T-cell (primary cell): ENCODE data around the gene BSND. TPM values are rescaled to one million over a fixed set of nuclear protein-coding genes. Genes with fewer than 3 reads are reported as not detected.

Experiments
- ATAC-seq, 4 experiments: fragments of 200-7000 bp in 3 of 4; fragments of 150-1000 bp in 1 of 4; cut with Tn5 transposase; replicated peaks in 1 of 4; 1 replicate in 3 of 4; 2 replicates in 1 of 4; pipeline ENCODE4 v1.10.0; 2021; ENCODE audit warnings: moderate library complexity in 3 of 4, mild to moderate bottlenecking in 2 of 4, moderate number of reproducible peaks in 1 of 4
- CTCF ChIA-PET, 2 donors: fragments of 300-600 bp; sonication (Branson Sonifier 250); formaldehyde crosslinking; loops; one replicate each; lab custom pipeline; 2022; ENCODE audit warnings: antibody characterized with exemption in 2 of 2; lab: Charles Lee
- POLR2A ChIA-PET, 2 donors: fragments of 300-600 bp; sonication (Branson Sonifier 250); formaldehyde crosslinking; loops; one replicate each; lab custom pipeline; 2022; ENCODE audit warnings: antibody characterized with exemption in 2 of 2; lab: Charles Lee
- DNase-seq, 35 experiments: peaks; one replicate each; pipeline versions ENCODE4 v3.0.0 to v3.0.0-alpha.2; 2013 to 2023
- H3K27ac ChIP-seq: one replicate; pipeline ENCODE4 v1.5.1; 2013; ENCODE audit warnings: low read length
- H3K27me3 ChIP-seq, 2 experiments: replicated peaks in 1 of 2; 1 replicate in 1 of 2; 2 replicates in 1 of 2; pipeline versions ENCODE4 v1.6.1 to v1.7.0; 2013; ENCODE audit warnings: low read length in 1 of 2, mixed read lengths in 1 of 2; ENCODE audit not compliant: control insufficient read depth in 2 of 2, insufficient read depth in 2 of 2; ENCODE audit errors: extremely low read depth in 1 of 2
- H3K36me3 ChIP-seq, 2 donors: 1 replicate in 1 of 2; 2 replicates in 1 of 2; pipeline versions ENCODE4 v1.6.1 to v1.7.0; 2013; ENCODE audit warnings: low read length in 1 of 2; ENCODE audit not compliant: control insufficient read depth in 2 of 2, insufficient read depth in 1 of 2; ENCODE audit errors: extremely low read depth in 1 of 2
- H3K4me1 ChIP-seq, 2 experiments: 1 replicate in 1 of 2; 2 replicates in 1 of 2; pipeline versions ENCODE4 v1.6.1 to v1.7.0; 2013; ENCODE audit warnings: low read length in 2 of 2, mixed read lengths in 1 of 2; ENCODE audit not compliant: insufficient read depth in 2 of 2, control insufficient read depth in 1 of 2; ENCODE audit errors: extremely low read depth in 1 of 2
- H3K4me3 ChIP-seq, 2 donors: 1 replicate in 1 of 2; 2 replicates in 1 of 2; pipeline versions ENCODE4 v1.5.1 to v1.7.0; 2013; ENCODE audit warnings: mild to moderate bottlenecking in 2 of 2, low read length in 1 of 2, moderate library complexity in 1 of 2; ENCODE audit not compliant: control insufficient read depth in 1 of 2; ENCODE audit errors: extremely low read depth in 1 of 2
- H3K9me3 ChIP-seq: 2 replicates; pipeline ENCODE4 v1.7.0; 2013
- H3K27ac Mint-ChIP-seq, 2 donors: one replicate each; pipeline ENCODE4 v1.8.0; 2020 to 2021; ENCODE audit warnings: mild to moderate bottlenecking in 2 of 2, mixed read lengths in 2 of 2
- H3K27me3 Mint-ChIP-seq, 2 donors: one replicate each; pipeline ENCODE4 v1.8.0; 2021 to 2022; ENCODE audit warnings: mixed read lengths in 2 of 2
- H3K36me3 Mint-ChIP-seq: one replicate; pipeline ENCODE4 v1.8.0; 2021; ENCODE audit warnings: mixed read lengths
- H3K4me1 Mint-ChIP-seq, 3 donors: one replicate each; pipeline ENCODE4 v1.8.0; 2020 to 2022; ENCODE audit warnings: mixed read lengths in 3 of 3, mild to moderate bottlenecking in 1 of 3
- H3K4me3 Mint-ChIP-seq, 3 donors: one replicate each; pipeline ENCODE4 v1.8.0; 2020 to 2022; ENCODE audit warnings: mild to moderate bottlenecking in 3 of 3, mixed read lengths in 3 of 3, moderate library complexity in 3 of 3
- H3K9me3 Mint-ChIP-seq, 3 donors: one replicate each; pipeline ENCODE4 v1.8.0; 2020 to 2022; ENCODE audit warnings: mixed read lengths in 3 of 3
- WGBS: methylation state at CpG from one replicate; pipeline ENCODE4 v1.1.5; 2013; ENCODE audit warnings: missing lambda C conversion rate; ENCODE audit not compliant: insufficient coverage; 5-methylcytosine and 5-hydroxymethylcytosine counted together
- total RNA-seq, 35 experiments: library from RNA in 6 of 35; stranded (reverse) in 6 of 35; fragments of 120-200 nt in 1 of 35; gene quantifications; one replicate each; pipeline versions ENCODE4 v1.2.1 to v1.2.4 and lab custom pipeline; 2013 to 2026

Gene BSND
- total RNA-seq, 5 donors from 2014 or later (not counting 1 experiment from before 2014, with no cell fraction given) = not detected

DNA sequence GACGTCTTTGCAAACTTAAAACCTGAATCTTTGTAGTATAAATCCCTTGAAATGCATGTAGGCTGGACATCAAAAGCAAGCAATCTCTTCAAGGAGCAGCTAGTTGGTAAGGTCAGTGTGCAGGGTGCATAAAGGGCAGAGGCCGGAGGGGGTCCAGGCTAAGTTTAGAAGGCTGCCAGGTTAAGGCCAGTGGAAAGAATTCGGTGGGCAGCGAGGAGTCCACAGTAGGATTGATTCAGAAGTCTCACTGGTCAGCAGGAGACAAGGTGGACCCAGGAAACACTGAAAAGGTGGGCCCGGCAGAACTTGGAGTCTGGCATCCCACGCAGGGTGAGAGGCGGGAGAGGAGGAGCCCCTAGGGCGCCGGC, 40.2 kb downstream of the BSND start:
- ChIA-PET CTCF (no interaction called here), POLR2A (no interaction called here)
- no peak overlapping the region for H3K27ac Mint-ChIP-seq
- no peaks in the 10 kb centered on the region for H3K4me1 ChIP-seq
- H3K4me3 ChIP-seq = no peak overlapping the region
- peaks cover 6 to 7% (median 7%) of the 10 kb centered on the region in 3 donors for H3K4me1 Mint-ChIP-seq
- no peak overlapping the region for H3K27ac ChIP-seq
- H3K4me3 Mint-ChIP-seq = no peak overlapping the region
- no peaks in the 10 kb centered on the region for H3K9me3 Mint-ChIP-seq
- DNase-seq (no peak), ATAC-seq (no peak)
- no peaks in the 10 kb centered on the region for H3K9me3 ChIP-seq
- H3K27me3 ChIP-seq = peaks cover 5 to 47% of the 10 kb centered on the region in 2 experiments
- H3K27me3 Mint-ChIP-seq = peaks cover 55 to 73% of the 10 kb centered on the region in 2 donors
- no peaks in the 10 kb centered on the region for H3K36me3 ChIP-seq
- no peaks in the 10 kb centered on the region for H3K36me3 Mint-ChIP-seq
- WGBS = 47% methylated on average over 8 of the region's 9 CpGs

- peaks cover 56 to 72% of the 10 kb centered on the region in 2 donors for H3K27me3 Mint-ChIP-seq
- ATAC-seq = no peak
Observed at GRCh38 chr1:55039342-55040082, 40.8 kb downstream of the BSND start, which contains the start of gene PCSK9. PCSK9 (plus strand) TSS chr1:55039548; CDS start chr1:55039838, 290 bp downstream.

DNA sequence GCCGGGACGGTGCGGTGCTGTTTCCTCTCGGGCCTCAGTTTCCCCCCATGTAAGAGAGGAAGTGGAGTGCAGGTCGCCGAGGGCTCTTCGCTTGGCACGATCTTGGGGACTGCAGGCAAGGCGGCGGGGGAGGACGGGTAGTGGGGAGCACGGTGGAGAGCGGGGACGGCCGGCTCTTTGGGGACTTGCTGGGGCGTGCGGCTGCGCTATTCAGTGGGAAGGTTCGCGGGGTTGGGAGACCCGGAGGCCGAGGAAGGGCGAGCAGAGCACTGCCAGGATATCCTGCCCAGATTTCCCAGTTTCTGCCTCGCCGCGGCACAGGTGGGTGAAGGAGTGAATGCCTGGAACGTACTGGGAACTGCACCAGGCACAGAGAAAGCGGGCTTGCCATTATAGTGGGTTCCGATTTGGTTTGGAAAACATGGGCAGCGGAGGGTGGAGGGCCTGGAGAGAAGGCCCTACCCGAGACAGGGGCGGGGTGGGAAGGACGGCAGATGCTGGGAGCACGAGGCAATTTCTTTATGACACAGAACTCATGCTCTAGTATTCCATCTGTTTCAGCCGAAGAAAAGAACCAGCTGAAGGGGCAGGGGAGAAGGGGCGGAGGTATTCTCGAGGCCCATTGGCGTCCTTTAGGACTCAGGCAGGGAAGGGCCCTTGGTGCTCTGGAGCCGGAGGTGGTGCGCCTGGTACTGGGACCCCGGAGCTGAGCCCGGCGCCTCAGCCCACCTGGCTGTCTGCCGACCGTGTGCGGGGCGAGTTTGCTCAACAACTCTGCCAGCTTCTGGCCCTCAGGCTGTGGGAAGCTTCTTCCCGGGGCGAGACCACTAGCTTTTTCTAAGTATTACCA, 41.6 kb downstream of the BSND start:
- H3K4me3 ChIP-seq = no peak overlapping the region
- WGBS = 25% methylated on average over 37 of the region's 49 CpGs
- no peaks in the 10 kb centered on the region for H3K4me1 ChIP-seq
- ChIA-PET POLR2A (no interaction called here), CTCF (no interaction called here)
- Mint-ChIP-seq H3K27ac (no peak overlapping the region), H3K27me3 (peaks cover 53 to 64% of the 10 kb centered on the region in 2 donors), H3K9me3 (no peaks in the 10 kb centered on the region), H3K4me1 (peaks cover 6 to 7% (median 7%) of the 10 kb centered on the region in 3 donors), H3K36me3 (no peaks in the 10 kb centered on the region), H3K4me3 (no peak overlapping the region)
- no peaks in the 10 kb centered on the region for H3K9me3 ChIP-seq
- no peak overlapping the region for H3K27ac ChIP-seq
- H3K27me3 ChIP-seq = peaks cover 2 to 39% of the 10 kb centered on the region in 2 experiments
- DNase-seq (no peak), ATAC-seq (no peak)
- no peaks in the 10 kb centered on the region for H3K36me3 ChIP-seq

More at GRCh38 chr1:55039342-55040082, 40.8 kb downstream of the BSND start, which contains the start of gene PCSK9:
- no peak within 1 kb of the TSS for H3K27ac Mint-ChIP-seq
- H3K4me1 Mint-ChIP-seq = peaks cover 6 to 7% (median 7%) of the 10 kb centered on the region in 3 donors
- Histone ChIP-seq H3K9me3 (no peaks in the 10 kb centered on the region), H3K27ac (no peak within 1 kb of the TSS), H3K4me1 (no peaks in the 10 kb centered on the region), H3K27me3 (peaks cover 5 to 43% of the 10 kb centered on the region in 2 experiments), H3K36me3 (no peaks in the 10 kb centered on the region), H3K4me3 (no peak within 1 kb of the TSS)
- no peaks in the 10 kb centered on the region for H3K9me3 Mint-ChIP-seq
- ChIA-PET CTCF (no interaction called here), POLR2A (no interaction called here)
- DNase-seq = no peak
- 7% methylated on average over 65 of the region's 67 CpGs for WGBS
- no peak within 1 kb of the TSS for H3K4me3 Mint-ChIP-seq
- no peaks in the 10 kb centered on the region for H3K36me3 Mint-ChIP-seq

DNA sequence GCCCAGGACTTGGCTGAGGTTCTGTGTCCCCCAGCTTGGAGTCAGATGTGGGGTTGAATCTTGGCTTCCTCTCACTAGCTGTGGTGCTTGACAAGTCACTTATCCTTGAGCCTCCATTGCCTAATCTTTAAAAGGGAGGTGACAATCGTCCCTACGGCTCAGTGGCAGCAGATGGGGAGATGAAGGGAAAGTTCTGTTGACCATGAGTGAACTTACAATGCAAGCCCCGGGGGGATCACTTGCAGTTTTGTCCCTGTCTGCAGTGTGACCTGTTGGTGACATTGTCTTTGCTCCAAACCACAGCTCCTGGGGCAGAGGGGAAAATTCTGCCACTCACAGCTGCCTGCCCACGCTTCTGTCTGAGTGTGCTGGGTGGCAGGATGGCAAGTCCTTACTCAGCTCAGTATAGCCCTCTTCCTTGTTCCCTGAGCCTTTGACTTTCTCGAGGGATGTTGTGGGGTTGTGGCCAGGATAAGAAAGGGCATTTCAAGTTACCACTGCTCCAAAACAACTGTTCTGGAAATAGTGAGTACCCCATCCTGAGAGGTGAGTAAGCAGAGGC, 42.3 kb downstream of the BSND start:
- CTCF ChIA-PET = no interaction called here
- H3K27ac ChIP-seq = no peak overlapping the region
- Mint-ChIP-seq H3K9me3 (no peaks in the 10 kb centered on the region), H3K36me3 (no peaks in the 10 kb centered on the region), H3K27me3 (peaks cover 46 to 57% of the 10 kb centered on the region in 2 donors), H3K4me3 (no peak overlapping the region), H3K4me1 (peaks cover 6 to 7% (median 7%) of the 10 kb centered on the region in 3 donors), H3K27ac (no peak overlapping the region)
- DNase-seq (no peak), ATAC-seq (no peak)
- H3K9me3 ChIP-seq = no peaks in the 10 kb centered on the region
- H3K36me3 ChIP-seq = no peaks in the 10 kb centered on the region
- H3K4me1 ChIP-seq = no peaks in the 10 kb centered on the region
- H3K4me3 ChIP-seq = no peak overlapping the region
- POLR2A ChIA-PET = no interaction called here
- WGBS = 60% methylated on average over 2 of the region's 5 CpGs
- H3K27me3 ChIP-seq = peaks cover 2 to 39% of the 10 kb centered on the region in 2 experiments

DNA sequence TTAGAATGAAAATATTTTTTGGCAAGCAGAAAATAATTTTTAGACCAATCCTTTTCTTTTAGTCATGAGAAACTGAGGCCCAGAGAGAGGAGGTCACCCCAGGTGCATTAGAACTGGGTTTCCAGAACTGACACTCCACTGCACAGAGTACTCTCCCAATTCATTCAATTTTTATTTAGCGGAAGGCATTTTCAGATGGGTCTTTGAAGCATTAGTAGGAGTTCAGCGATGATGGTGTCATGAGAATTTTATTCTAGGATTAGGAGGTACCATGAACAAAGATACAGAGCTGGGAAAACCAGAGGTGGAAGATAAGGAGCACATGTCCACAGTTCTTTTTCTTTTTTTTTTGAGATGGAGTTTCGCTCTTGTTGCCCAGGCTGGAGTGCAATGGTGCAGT, 42.9 kb downstream of the BSND start:
- Histone ChIP-seq H3K9me3 (no peaks in the 10 kb centered on the region), H3K27ac (no peak overlapping the region), H3K36me3 (no peaks in the 10 kb centered on the region), H3K4me3 (no peak overlapping the region), H3K4me1 (no peaks in the 10 kb centered on the region), H3K27me3 (peaks cover 2 to 39% of the 10 kb centered on the region in 2 experiments)
- DNase-seq (no peak), ATAC-seq (no peak)
- Mint-ChIP-seq H3K27ac (no peak overlapping the region), H3K9me3 (no peaks in the 10 kb centered on the region), H3K27me3 (peaks cover 42 to 52% of the 10 kb centered on the region in 2 donors), H3K4me1 (peaks cover 6 to 7% (median 7%) of the 10 kb centered on the region in 3 donors), H3K36me3 (no peaks in the 10 kb centered on the region), H3K4me3 (no peak overlapping the region)
- ChIA-PET CTCF (no interaction called here), POLR2A (no interaction called here)
- no CpG with 5 or more reads among the region's 3 CpGs for WGBS

GRCh38 chr1:55043011-55043410, 44.3 kb downstream of the BSND start:
- H3K4me3 ChIP-seq = no peak overlapping the region
- ChIA-PET POLR2A (no interaction called here), CTCF (no interaction called here)
- Mint-ChIP-seq H3K4me3 (no peak overlapping the region), H3K27me3 (peaks cover 36 to 40% of the 10 kb centered on the region in 2 donors), H3K27ac (no peak overlapping the region), H3K9me3 (no peaks in the 10 kb centered on the region), H3K4me1 (peaks cover 6 to 7% (median 7%) of the 10 kb centered on the region in 3 donors), H3K36me3 (no peaks in the 10 kb centered on the region)
- H3K27me3 ChIP-seq = peaks cover 2 to 38% of the 10 kb centered on the region in 2 experiments
- no peaks in the 10 kb centered on the region for H3K4me1 ChIP-seq
- DNase-seq (no peak), ATAC-seq (no peak)
- WGBS = 100% methylated on average over 2 of the region's 2 CpGs
- H3K9me3 ChIP-seq = no peaks in the 10 kb centered on the region
- H3K36me3 ChIP-seq = no peaks in the 10 kb centered on the region
- H3K27ac ChIP-seq = no peak overlapping the region
